Measurements from ENCODE around the gene BAX. TPM values are rescaled to one million over a fixed set of nuclear protein-coding genes. Genes with fewer than 3 reads are reported as not detected.

BAX gene
- polyA plus RNA-seq, 1 of the 3 experiments (the other 2 are of a cell fraction) = 640 TPM

GRCh38 chr19:49011194-49011593, 56.5 kb downstream of the BAX start:
- DNase-seq = no peak
- H3K27ac ChIP-seq (ENCODE audit: low read depth in 2 of 2, low read length in 1 of 2) = no peak overlapping the region
- H3K4me2 ChIP-seq = no peak overlapping the region
- H3K9me3 ChIP-seq = no peaks in the 10 kb centered on the region
- no peak overlapping the region for H3K9ac ChIP-seq
- CTCF ChIA-PET = interaction anchor here (1.3 to 8.6 kb wide), 2 partner anchors 8 to 12 kb away, joined by 5 to 68 read pairs; no protein-coding TSS in a partner anchor
- H3F3A ChIP-seq (replicated peaks; ENCODE audit: insufficient read depth) = peaks cover 7% of the 10 kb centered on the region
- H4K20me1 ChIP-seq (ENCODE audit: insufficient read depth) = no peaks in the 10 kb centered on the region
- no peaks in the 10 kb centered on the region for H3K9me2 ChIP-seq
- peaks cover 7 to 55% of the 10 kb centered on the region in 2 experiments for H3K36me3 ChIP-seq (replicated peaks in 1 of 2; ENCODE audit: control insufficient read depth in 1 of 2, insufficient read depth in 2 of 2, low read length in 1 of 2)
- no peak for TF ChIP-seq NRF1 (IDR thresholded peaks at IDR 0.05; ENCODE audit: low read depth, low read length)
- TF ChIP-seq RCOR1 (IDR thresholded peaks at IDR 0.05; ENCODE audit: low read length) = no peak
- TF ChIP-seq EP300 (IDR thresholded peaks at IDR 0.05; ENCODE audit: borderline replicate concordance in 1 of 2, low read depth in 1 of 2, low read length in 1 of 2) = no peak
- no peak for TF ChIP-seq SMC3 (IDR thresholded peaks at IDR 0.05; ENCODE audit: low read depth, low read length)
- no peaks in the 10 kb centered on the region for H3K4me1 ChIP-seq (ENCODE audit: control insufficient read depth in 1 of 2, insufficient read depth in 2 of 2, low read depth in 1 of 2, low read length in 1 of 2)
- H3K4me3 ChIP-seq (ENCODE audit: low read depth in 2 of 2, low read length in 1 of 2) = no peak overlapping the region
- no peaks in the 10 kb centered on the region for H3K79me2 ChIP-seq (ENCODE audit: insufficient read depth)
- POLR2A ChIA-PET = no interaction called here
- 90% methylated on average over 13 of the region's 17 CpGs for WGBS (ENCODE audit: low lambda C conversion rate)
- H2AFZ ChIP-seq (ENCODE audit: low read depth) = no peak overlapping the region
- no peaks in the 10 kb centered on the region for H3K27me3 ChIP-seq (ENCODE audit: insufficient read depth)

Small RNA genes within 50 kb of the gene (small RNA-seq; reads per million reads assigned to genes)
- gene AC026803.1 = 0 reads per million in 7 experiments
- 0 to 0.64 (median 0) reads per million in 7 experiments for gene MIR6798

Other genes starting within 250 kb of the BAX start
- 0.70 and 1.1 TPM in 2 replicates for gene MAMSTR, start 235.2 kb upstream of the BAX start, polyA plus RNA-seq (2012; rRNA removed)
- 0.36 and 0.41 TPM in 2 replicates for gene RASIP1, start 214.3 kb upstream of the BAX start, polyA plus RNA-seq (2012; rRNA removed)
- 0.03 TPM in 2 replicates for gene IZUMO1, start 208.0 kb upstream of the BAX start, polyA plus RNA-seq (2012; rRNA removed)
- 0.03 and 0.08 TPM in 2 replicates for gene FUT1, start 202.2 kb upstream of the BAX start, polyA plus RNA-seq (2012; rRNA removed)
- not detected in 2 replicates for gene FGF21, start 199.4 kb upstream of the BAX start, polyA plus RNA-seq (2012; rRNA removed)
- 70.6 and 71.6 TPM in 2 replicates for gene BCAT2, start 143.8 kb upstream of the BAX start, polyA plus RNA-seq (2012; rRNA removed)
- gene HSD17B14, start 118.4 kb upstream of the BAX start, polyA plus RNA-seq (2012; rRNA removed) = 27.9 and 29.7 TPM in 2 replicates
- gene PLEKHA4, start 86.3 kb upstream of the BAX start, polyA plus RNA-seq (2012; rRNA removed) = 4.7 and 5.6 TPM in 2 replicates
- gene PPP1R15A, start 82.5 kb upstream of the BAX start, polyA plus RNA-seq (2012; rRNA removed) = 62.3 and 73.7 TPM in 2 replicates
- gene TULP2, start 56.1 kb upstream of the BAX start, polyA plus RNA-seq (2012; rRNA removed) = 0.03 and 0.08 TPM in 2 replicates
- 259 and 397 TPM in 2 replicates for gene NUCB1, start 54.6 kb upstream of the BAX start, polyA plus RNA-seq (2012; rRNA removed)
- gene DHDH, start 21.2 kb upstream of the BAX start, polyA plus RNA-seq (2012; rRNA removed) = 0.31 and 0.72 TPM in 2 replicates
- 587 and 875 TPM in 2 replicates for gene FTL, start 10.4 kb downstream of the BAX start, polyA plus RNA-seq (2012; rRNA removed)
- 24.1 and 25.3 TPM in 2 replicates for gene GYS1, start 38.4 kb downstream of the BAX start, polyA plus RNA-seq (2012; rRNA removed)
- 411 and 459 TPM in 2 replicates for gene RUVBL2, start 39.0 kb downstream of the BAX start, polyA plus RNA-seq (2012; rRNA removed)
- 0.13 and 0.23 TPM in 2 replicates for gene LHB, start 62.2 kb downstream of the BAX start, polyA plus RNA-seq (2012; rRNA removed)
- 0.10 TPM in 1 of 2 replicates, not detected in the other for gene CGB3, start 69.5 kb downstream of the BAX start, polyA plus RNA-seq (2012; rRNA removed)
- 0.50 and 0.64 TPM in 2 replicates for gene CGB2, start 77.0 kb downstream of the BAX start, polyA plus RNA-seq (2012; rRNA removed)
- not detected in 2 replicates for gene CGB1, start 82.0 kb downstream of the BAX start, polyA plus RNA-seq (2012; rRNA removed)
- gene CGB5, start 89.0 kb downstream of the BAX start, polyA plus RNA-seq (2012; rRNA removed) = 0.11 and 0.16 TPM in 2 replicates
- 0.13 TPM in 1 of 2 replicates, not detected in the other for gene CGB8, start 94.2 kb downstream of the BAX start, polyA plus RNA-seq (2012; rRNA removed)
- 2.0 and 2.1 TPM in 2 replicates for gene CGB7, start 102.9 kb downstream of the BAX start, polyA plus RNA-seq (2012; rRNA removed)
- gene NTF4, start 109.9 kb downstream of the BAX start, polyA plus RNA-seq (2012; rRNA removed) = 0.66 and 1.6 TPM in 2 replicates
- gene KCNA7, start 117.8 kb downstream of the BAX start, polyA plus RNA-seq (2012; rRNA removed) = 0.02 TPM in 1 of 2 replicates, not detected in the other
- gene SNRNP70, start 130.6 kb downstream of the BAX start, polyA plus RNA-seq (2012; rRNA removed) = 272 and 359 TPM in 2 replicates
- 20.8 and 21.1 TPM in 2 replicates for gene LIN7B, start 159.5 kb downstream of the BAX start, polyA plus RNA-seq (2012; rRNA removed)
- gene C19orf73, start 164.3 kb downstream of the BAX start, polyA plus RNA-seq (2012; rRNA removed) = 2.6 and 3.0 TPM in 2 replicates
- 5.7 and 5.8 TPM in 2 replicates for gene PPFIA3, start 164.7 kb downstream of the BAX start, polyA plus RNA-seq (2012; rRNA removed)
- not detected in 2 replicates for gene HRC, start 200.5 kb downstream of the BAX start, polyA plus RNA-seq (2012; rRNA removed)
- 16.9 and 20.6 TPM in 2 replicates for gene TRPM4, start 202.9 kb downstream of the BAX start, polyA plus RNA-seq (2012; rRNA removed)

Measured in SK-N-SH (cell line).